Activated CD8-positive, alpha-beta memory T cell treated with anti-CD3 and anti-CD28 coated beads, Interleukin-2, amount 50 U/mL, for 1 hour (primary cell): ENCODE measurements around the gene DDX51.

ENCODE experiments used
- DNase-seq: peaks from one replicate; pipeline ENCODE4 v3.0.0-alpha.2; 2020; ENCODE audit errors: extremely low read depth

DDX51 gene

GRCh38 chr12:132167611-132168310 lies 23.6 kb upstream of the DDX51 start:
- DNase-seq: no peak

GRCh38 chr12:132166801-132167591 lies 22.9 kb upstream of the DDX51 start:
- DNase-seq: no peak

- no peak for DNase-seq
Observed at GRCh38 chr12:132166093-132166492, 22.0 kb upstream of the DDX51 start.

- no peak for DNase-seq
Observed at GRCh38 chr12:132165584-132165983, 21.5 kb upstream of the DDX51 start.

GRCh38 chr12:132164426-132164825 lies 20.3 kb upstream of the DDX51 start:
- DNase-seq: no peak

- DNase-seq: no peak
Observed at GRCh38 chr12:132163911-132164288, 19.8 kb upstream of the DDX51 start.

GRCh38 chr12:132163041-132163910 lies 19.2 kb upstream of the DDX51 start:
- DNase-seq: no peak

GRCh38 chr12:132162508-132163031 lies 18.5 kb upstream of the DDX51 start:
- DNase-seq: no peak

GRCh38 chr12:132161796-132162507 lies 17.8 kb upstream of the DDX51 start:
- DNase-seq: no peak

GRCh38 chr12:132161036-132161781 lies 17.1 kb upstream of the DDX51 start:
- no peak for DNase-seq

GRCh38 chr12:132160601-132161035 lies 16.5 kb upstream of the DDX51 start:
- no peak for DNase-seq

GRCh38 chr12:132160016-132160415 lies 15.9 kb upstream of the DDX51 start:
- DNase-seq: no peak

- DNase-seq: no peak
Observed at GRCh38 chr12:132159555-132160003, 15.5 kb upstream of the DDX51 start.

GRCh38 chr12:132158677-132159554 lies 14.8 kb upstream of the DDX51 start:
- no peak for DNase-seq

GRCh38 chr12:132157733-132158409 lies 13.8 kb upstream of the DDX51 start:
- DNase-seq: no peak

- no peak for DNase-seq
Observed at GRCh38 chr12:132156573-132157325, 12.6 kb upstream of the DDX51 start.

- no peak for DNase-seq
Observed at GRCh38 chr12:132155771-132156572, 11.9 kb upstream of the DDX51 start.
